HUDEP-2 (cell line): Measurements from ENCODE around the gene GRM8.

ENCODE experiments used
- DNase-seq, 76 experiments: peaks; one replicate each; lab custom pipeline; 2025; ENCODE audit not compliant: unreplicated experiment in 76 of 76; lab: John Stamatoyannopoulos, UW

Gene GRM8

DNA sequence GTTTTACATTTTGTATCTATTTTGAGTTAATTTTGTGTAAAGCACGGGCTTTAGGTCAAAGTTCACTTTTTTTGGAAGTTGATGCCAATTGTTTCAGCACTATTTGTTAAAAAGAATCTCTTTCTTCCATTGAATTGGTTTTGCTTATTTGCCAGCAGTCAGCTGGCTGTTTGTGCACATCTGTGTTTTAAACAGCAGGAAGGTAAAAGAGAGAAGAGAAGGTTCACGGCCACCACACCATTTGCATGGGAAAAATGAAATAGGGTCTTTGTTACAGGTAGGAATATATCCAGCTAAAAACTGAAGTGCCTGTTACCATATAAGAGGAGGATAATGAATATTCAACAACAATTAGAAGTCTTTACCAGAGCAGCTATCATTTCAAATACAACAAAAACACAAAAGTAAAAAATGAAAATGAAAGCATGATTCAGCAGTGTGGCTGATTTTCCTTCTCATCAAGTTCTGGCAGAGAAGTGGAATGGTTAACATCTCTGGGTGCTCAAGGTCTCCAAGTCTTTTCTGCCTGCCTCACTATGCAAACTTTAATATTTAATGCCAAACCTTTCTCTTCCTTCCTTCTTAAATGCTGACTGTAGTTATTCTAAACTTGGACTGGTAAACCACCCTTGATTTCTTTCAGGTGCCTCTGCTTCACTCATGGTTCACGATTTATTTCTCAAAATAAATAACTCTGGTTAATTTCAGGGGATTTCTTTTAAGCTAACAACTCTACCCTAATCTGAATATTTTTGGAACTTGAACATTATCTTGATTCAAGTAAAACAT, 841.5 kb downstream of the GRM8 start:
- no peak for DNase-seq

- DNase-seq, result no peak
Measured at GRCh38 chr7:126403040-126403439, 849.7 kb downstream of the GRM8 start.

- no peak for DNase-seq
Measured at GRCh38 chr7:126401918-126402317, 850.8 kb downstream of the GRM8 start.

DNA sequence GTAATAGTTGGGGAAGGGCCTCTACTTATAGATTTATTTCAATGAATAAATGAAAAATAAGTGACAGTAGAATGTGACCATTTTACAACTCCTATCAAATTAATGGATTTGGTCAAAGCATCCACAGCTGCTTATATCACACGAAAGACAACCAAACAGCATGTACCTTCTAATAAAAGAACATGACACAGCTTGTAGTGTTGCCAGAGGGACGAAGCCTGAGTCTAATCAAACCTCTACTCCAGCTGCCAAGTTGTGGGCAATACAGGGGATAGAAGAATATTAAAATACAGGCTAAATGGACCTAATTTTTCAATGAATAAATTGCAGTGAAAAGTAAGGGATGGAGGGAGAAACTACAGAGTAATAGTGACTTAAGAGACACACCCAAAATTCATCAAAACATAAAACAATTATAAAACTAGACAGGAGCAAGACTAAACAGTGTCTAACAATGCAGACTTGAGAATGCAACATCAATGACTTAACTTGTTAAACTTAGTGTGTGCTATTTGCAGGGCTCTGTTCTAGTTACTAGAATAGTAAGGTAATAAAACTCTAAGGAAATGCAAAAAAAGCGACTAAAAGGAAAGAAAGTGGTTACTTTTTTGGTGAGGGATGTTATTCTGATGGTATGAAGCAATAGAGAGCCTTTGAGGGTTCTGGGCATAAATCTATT, 853.8 kb downstream of the GRM8 start:
- no peak for DNase-seq

- no peak for DNase-seq
Measured at GRCh38 chr7:126398285-126398684, 854.5 kb downstream of the GRM8 start.

- no peak for DNase-seq
Measured at GRCh38 chr7:126394406-126394805, 858.3 kb downstream of the GRM8 start.
